B cell (primary cell): Measurements from ENCODE around the gene HELLS.

Experiments used
- CTCF ChIP-seq: fragments of 200-600 bp; IDR thresholded peaks from one replicate; pipeline ENCODE4 v1.8.0; 2022; ENCODE audit warnings: antibody characterized with exemption, mild to moderate bottlenecking
- EZH2 ChIP-seq: IDR thresholded peaks from 2 replicates; pipeline ENCODE4 v1.6.1; 2012; ENCODE audit warnings: borderline replicate concordance, low read depth, mild to moderate bottlenecking, moderate library complexity, low read length; ENCODE audit not compliant: insufficient read depth, poor library complexity, severe bottlenecking

- TF ChIP-seq CTCF: no peak
- no peak for TF ChIP-seq EZH2
Measured at GRCh38 chr10:94524146-94524545, 21.4 kb upstream of the HELLS start.
